ENCODE data around the gene NEUROD2.

The NEUROD2 gene

GRCh38 chr17:39650121-39650579 is 42.4 kb upstream of the NEUROD2 start:
- 0 out of 2 replicates have a peak, but pooled peaks cover under 1% of the 10 kb centered on the region for H4K20me1 ChIP-seq (ENCODE audit: control insufficient read depth, insufficient read depth, low read depth, low read length)
- H3K36me3 ChIP-seq (ENCODE audit: control insufficient read depth, low read length), result peaks cover 4% of the 10 kb centered on the region; the same call in 1 of the 2 replicates
- no peak overlapping the region for H3K4me2 ChIP-seq (ENCODE audit: low read length)
- peaks cover 24% of the 10 kb centered on the region for H3K79me2 ChIP-seq (ENCODE audit: control insufficient read depth, low read length)
- H3F3A ChIP-seq (ENCODE audit: control insufficient read depth, insufficient read depth), result no peaks in the 10 kb centered on the region
- H3K27ac ChIP-seq (ENCODE audit: low read depth, low read length), result no peak overlapping the region
- TF ChIP-seq CTCF (IDR thresholded peaks at IDR 0.05; ENCODE audit: low read depth, low read length, poor library complexity, severe bottlenecking) (no peak), EZH2phosphoT487 (IDR thresholded peaks at IDR 0.05; ENCODE audit: borderline replicate concordance, low read length) (no peak)
- no peaks in the 10 kb centered on the region for H3K27me3 ChIP-seq (ENCODE audit: control insufficient read depth, low read length)
- H3K4me3 ChIP-seq (ENCODE audit: low read length), result no peak overlapping the region
- no peaks in the 10 kb centered on the region; the same call in 1 of the 2 replicates for H3K4me1 ChIP-seq (ENCODE audit: control insufficient read depth, low read length)
- H3K9me3 ChIP-seq (ENCODE audit: control insufficient read depth, insufficient read depth, low read length), result no peaks in the 10 kb centered on the region
- H3K9me2 ChIP-seq (replicated peaks; ENCODE audit: control insufficient read depth, low read length), result no peaks in the 10 kb centered on the region

- H3K27me3 ChIP-seq (ENCODE audit: control insufficient read depth, low read length), result no peaks in the 10 kb centered on the region
- H3K9me2 ChIP-seq (replicated peaks; ENCODE audit: control insufficient read depth, low read length), result no peaks in the 10 kb centered on the region
- H3K4me2 ChIP-seq (ENCODE audit: low read length), result no peak overlapping the region
- no peaks in the 10 kb centered on the region for H3K36me3 ChIP-seq (ENCODE audit: control insufficient read depth, low read length)
- TF ChIP-seq EZH2phosphoT487 (IDR thresholded peaks at IDR 0.05; ENCODE audit: borderline replicate concordance, low read length) (no peak), CTCF (IDR thresholded peaks at IDR 0.05; ENCODE audit: low read depth, low read length, poor library complexity, severe bottlenecking) (no peak)
- no peak overlapping the region for H3K27ac ChIP-seq (ENCODE audit: low read depth, low read length)
- no peak overlapping the region for H3K4me3 ChIP-seq (ENCODE audit: low read length)
- no peaks in the 10 kb centered on the region for H3K4me1 ChIP-seq (ENCODE audit: control insufficient read depth, low read length)
- H3K9me3 ChIP-seq (ENCODE audit: control insufficient read depth, insufficient read depth, low read length), result no peaks in the 10 kb centered on the region
- H3F3A ChIP-seq (ENCODE audit: control insufficient read depth, insufficient read depth), result no peaks in the 10 kb centered on the region
- peaks cover 35% of the 10 kb centered on the region for H3K79me2 ChIP-seq (ENCODE audit: control insufficient read depth, low read length)
- H4K20me1 ChIP-seq (ENCODE audit: control insufficient read depth, insufficient read depth, low read depth, low read length), result 0 out of 2 replicates have a peak, but pooled peaks cover 4% of the 10 kb centered on the region
Measured at GRCh38 chr17:39648616-39649366, 41.1 kb upstream of the NEUROD2 start.

- Histone ChIP-seq H3K36me3 (ENCODE audit: control insufficient read depth, low read length) (no peaks in the 10 kb centered on the region), H3K4me2 (ENCODE audit: low read length) (no peak overlapping the region), H3K4me1 (ENCODE audit: control insufficient read depth, low read length) (no peaks in the 10 kb centered on the region; the same call in 1 of the 2 replicates), H3K9me3 (ENCODE audit: control insufficient read depth, insufficient read depth, low read length) (no peaks in the 10 kb centered on the region), H3F3A (ENCODE audit: control insufficient read depth, insufficient read depth) (no peaks in the 10 kb centered on the region), H3K4me3 (ENCODE audit: low read length) (no peak overlapping the region), H3K9me2 (replicated peaks; ENCODE audit: control insufficient read depth, low read length) (no peaks in the 10 kb centered on the region), H4K20me1 (ENCODE audit: control insufficient read depth, insufficient read depth, low read depth, low read length) (peaks cover 13% of the 10 kb centered on the region; the same call in 1 of the 2 replicates), H3K27me3 (ENCODE audit: control insufficient read depth, low read length) (no peaks in the 10 kb centered on the region), H3K27ac (ENCODE audit: low read depth, low read length) (no peak overlapping the region), H3K79me2 (ENCODE audit: control insufficient read depth, low read length) (peaks cover 48% of the 10 kb centered on the region)
- TF ChIP-seq EZH2phosphoT487 (IDR thresholded peaks at IDR 0.05; ENCODE audit: borderline replicate concordance, low read length) (no peak), CTCF (IDR thresholded peaks at IDR 0.05; ENCODE audit: low read depth, low read length, poor library complexity, severe bottlenecking) (no peak)
Measured at GRCh38 chr17:39647256-39647655, 39.5 kb upstream of the NEUROD2 start.

Measured in DOHH2 (cell line).